Tibial nerve (tissue), 4 donors: ENCODE measurements around the gene REEP2. TPM values are rescaled to one million over a fixed set of nuclear protein-coding genes. Genes with fewer than 3 reads are reported as not detected.
"Not testable (repeated sequence)": the region's sequence is repeated elsewhere in the genome, so short reads cannot be mapped to it uniquely, and the experiment has no call there.

Source experiments
- DNase-seq, 2 donors: peaks; one replicate each; pipeline ENCODE4 v3.0.0-alpha.2; 2019; ENCODE audit warnings: low spot score in 2 of 2
- H3K27ac ChIP-seq, 4 donors: fragments of 200-600 bp; sonication (generic) in 3 of 4; one replicate each; pipeline ENCODE4 v1.5.1; 2017 to 2019; ENCODE audit warnings: mild to moderate bottlenecking in 1 of 4
- H3K27me3 ChIP-seq, 2 donors: fragments of 200-600 bp; sonication (generic) in 1 of 2; one replicate each; pipeline versions ENCODE4 v1.5.1 to v1.6.0; 2017 to 2019
- H3K36me3 ChIP-seq, 3 donors: fragments of 200-600 bp; sonication (generic); one replicate each; pipeline ENCODE4 v1.5.1; 2018 to 2019
- H3K4me1 ChIP-seq, 4 donors: fragments of 200-600 bp; sonication (generic) in 3 of 4; one replicate each; pipeline ENCODE4 v1.5.1; 2017 to 2019
- H3K4me3 ChIP-seq, 4 donors: fragments of 200-600 bp; sonication (generic) in 3 of 4; one replicate each; pipeline ENCODE4 v1.5.1; 2017 to 2019; ENCODE audit warnings: mild to moderate bottlenecking in 1 of 4, moderate library complexity in 1 of 4
- H3K9me3 ChIP-seq, 4 donors: fragments of 200-600 bp; sonication (generic) in 3 of 4; one replicate each; pipeline ENCODE4 v1.5.1; 2017 to 2019
- CTCF ChIP-seq, 5 experiments: fragments of 200-600 bp in 3 of 5; fragments of 450-650 bp in 2 of 5; sonication (generic) in 3 of 5; IDR thresholded peaks; one replicate each; pipeline ENCODE4 v1.5.1; 2016 to 2019; ENCODE audit warnings: antibody characterized with exemption in 5 of 5, mild to moderate bottlenecking in 3 of 5, moderate library complexity in 2 of 5
- EP300 ChIP-seq, 2 donors: sonication (generic); formaldehyde crosslinking; IDR thresholded peaks; one replicate each; pipeline ENCODE4 v1.6.1; 2017; ENCODE audit warnings: antibody characterized with exemption in 2 of 2, mild to moderate bottlenecking in 1 of 2
- POLR2A ChIP-seq, 2 donors: fragments of 450-650 bp; IDR thresholded peaks; one replicate each; pipeline ENCODE4 v1.6.1; 2017; ENCODE audit warnings: antibody characterized with exemption in 2 of 2, mild to moderate bottlenecking in 2 of 2, moderate library complexity in 2 of 2
- WGBS, 2 donors: methylation state at CpG; one replicate each; pipeline ENCODE4 v1.1.5; 2018; 5-methylcytosine and 5-hydroxymethylcytosine counted together
- total RNA-seq, 4 donors: library from RNA; depleted of rRNA; stranded (reverse); fragments of >200 nt; gene quantifications; one replicate each; pipeline ENCODE4 v1.1.0, GENCODE V29; 2016

Gene REEP2, protein sequence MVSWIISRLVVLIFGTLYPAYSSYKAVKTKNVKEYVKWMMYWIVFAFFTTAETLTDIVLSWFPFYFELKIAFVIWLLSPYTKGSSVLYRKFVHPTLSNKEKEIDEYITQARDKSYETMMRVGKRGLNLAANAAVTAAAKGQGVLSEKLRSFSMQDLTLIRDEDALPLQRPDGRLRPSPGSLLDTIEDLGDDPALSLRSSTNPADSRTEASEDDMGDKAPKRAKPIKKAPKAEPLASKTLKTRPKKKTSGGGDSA
- total RNA-seq, result 1 to 10 TPM; 5.7 to 8.1 (median 7.5) TPM

DNA sequence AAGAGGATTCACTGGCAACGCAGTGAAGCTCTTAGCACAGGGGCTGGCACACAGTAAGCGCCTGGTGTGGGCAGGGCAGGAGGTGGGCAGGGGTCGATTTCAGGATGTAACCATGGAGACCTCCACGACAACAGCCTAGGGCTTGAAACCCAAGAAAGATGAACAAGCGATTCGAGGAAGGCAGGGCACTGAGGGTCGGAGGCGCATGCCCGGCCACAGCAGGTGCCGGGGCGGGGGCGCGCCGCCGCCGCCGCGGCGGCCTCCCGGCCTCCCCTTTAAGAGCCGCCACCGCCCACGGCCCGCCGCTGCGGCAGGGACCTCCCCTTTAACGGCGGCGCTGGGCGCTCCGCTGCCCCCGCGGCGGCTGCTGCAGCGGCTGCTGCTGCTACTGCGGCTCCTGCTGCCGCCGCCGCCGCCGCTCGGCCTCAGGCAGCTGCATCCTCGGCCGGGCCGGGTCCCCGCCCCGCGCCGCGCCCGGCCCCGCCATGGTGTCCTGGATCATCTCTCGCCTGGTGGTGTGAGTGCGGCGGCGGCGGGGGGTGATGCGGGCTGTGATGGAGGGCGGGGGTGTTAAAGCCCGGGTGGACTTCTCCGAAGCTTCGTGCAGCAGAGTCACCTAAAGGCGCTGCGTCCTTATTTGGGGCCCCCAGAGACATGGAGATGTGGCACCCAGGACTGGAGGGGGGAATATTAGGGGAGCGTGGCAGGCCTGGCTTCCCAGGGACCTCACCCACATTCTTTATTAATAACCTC, at the start of gene REEP2:
TSS of gene REEP2 (plus strand) at position 334 of the 753 bp plus-strand sequence. CDS start at position 486, 152 bp downstream.
- H3K36me3 ChIP-seq, result peaks cover 0 to 32% (median 0%) of the 10 kb centered on the region in 3 donors
- H3K4me1 ChIP-seq, result peaks cover 0 to 21% (median 8%) of the 10 kb centered on the region in 4 donors
- H3K27ac ChIP-seq, result peak within 1 kb of the TSS in 1 of 4 donors; percentile 63
- TF ChIP-seq CTCF (IDR thresholded peaks at IDR 0.05) (peak in 2 of 5 experiments; percentile 15 to 28), EP300 (IDR thresholded peaks at IDR 0.05) (no peak)
- no peaks in the 10 kb centered on the region for H3K9me3 ChIP-seq
- 0% methylated on average over 29 to 61 of the region's 65 CpGs for WGBS, 2 donors
- no peak for DNase-seq
- H3K27me3 ChIP-seq, result no peaks in the 10 kb centered on the region
- peak within 1 kb of the TSS; percentile 10 to 57 (median 36) for H3K4me3 ChIP-seq

DNA sequence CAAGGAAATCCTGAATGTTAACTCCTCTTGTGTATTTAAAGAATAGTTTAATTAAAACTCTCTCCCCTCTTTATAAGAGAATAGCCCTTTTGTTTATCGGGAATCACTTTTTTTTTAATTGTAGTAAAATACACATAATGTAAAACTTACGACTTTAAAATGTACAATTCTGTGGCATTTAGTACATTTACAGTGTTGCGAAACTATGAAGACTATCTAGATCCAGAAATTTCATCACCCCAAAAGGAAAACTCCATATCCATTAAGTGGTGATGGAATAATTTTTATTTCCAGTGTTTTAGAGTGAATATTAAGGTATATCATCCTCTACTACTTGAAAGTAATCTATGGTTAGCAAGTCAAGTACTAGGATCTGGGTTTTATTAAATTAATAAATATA, 49.5 kb upstream of the REEP2 start:
- Histone ChIP-seq H3K27me3 (no peaks in the 10 kb centered on the region), H3K36me3 (peaks cover 0 to 86% (median 23%) of the 10 kb centered on the region in 3 donors), H3K4me1 (peaks cover 0 to 9% (median 0%) of the 10 kb centered on the region in 4 donors), H3K4me3 (no peak overlapping the region), H3K9me3 (no peaks in the 10 kb centered on the region), H3K27ac (no peak overlapping the region)
- no peak for DNase-seq
- 90 to 92% methylated on average over 3 of the region's 3 CpGs for WGBS, 2 donors
- TF ChIP-seq POLR2A (IDR thresholded peaks at IDR 0.05), result no peak
- no peak for TF ChIP-seq EP300 (IDR thresholded peaks at IDR 0.05)
- TF ChIP-seq CTCF (IDR thresholded peaks at IDR 0.05), result no peak

DNA sequence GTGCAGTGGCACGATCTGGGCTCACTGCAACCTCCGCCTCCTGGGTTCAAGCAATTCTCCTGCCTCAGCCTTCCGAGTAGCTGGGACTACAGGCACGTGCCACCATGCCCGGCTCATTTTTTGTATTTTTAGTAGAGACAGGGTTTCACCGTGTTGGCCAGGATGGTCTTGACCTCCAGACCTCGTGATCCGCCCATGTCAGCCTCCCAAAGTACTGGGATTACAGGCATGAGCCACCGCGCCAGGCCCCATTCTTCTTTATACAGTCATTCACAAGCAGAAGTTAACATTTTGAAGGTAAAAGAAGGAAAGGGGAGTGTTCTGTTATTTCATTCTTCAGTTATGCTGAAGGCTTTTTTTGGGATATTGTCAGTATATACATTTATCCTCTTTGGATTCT, 48.9 kb upstream of the REEP2 start:
- not testable (repeated sequence) for H3K27me3 ChIP-seq, H3K4me1 ChIP-seq, H3K9me3 ChIP-seq, H3K4me3 ChIP-seq, H3K27ac ChIP-seq, DNase-seq
- peaks cover 0 to 86% (median 24%) of the 10 kb centered on the region in 3 donors for H3K36me3 ChIP-seq
- 89 to 92% methylated on average over 10 of the region's 10 CpGs for WGBS, 2 donors

- H3K36me3 ChIP-seq, result peaks cover 2 to 86% (median 23%) of the 10 kb centered on the region in 3 donors
Measured at GRCh38 chr5:138391859-138392386, 46.9 kb upstream of the REEP2 start.

DNA sequence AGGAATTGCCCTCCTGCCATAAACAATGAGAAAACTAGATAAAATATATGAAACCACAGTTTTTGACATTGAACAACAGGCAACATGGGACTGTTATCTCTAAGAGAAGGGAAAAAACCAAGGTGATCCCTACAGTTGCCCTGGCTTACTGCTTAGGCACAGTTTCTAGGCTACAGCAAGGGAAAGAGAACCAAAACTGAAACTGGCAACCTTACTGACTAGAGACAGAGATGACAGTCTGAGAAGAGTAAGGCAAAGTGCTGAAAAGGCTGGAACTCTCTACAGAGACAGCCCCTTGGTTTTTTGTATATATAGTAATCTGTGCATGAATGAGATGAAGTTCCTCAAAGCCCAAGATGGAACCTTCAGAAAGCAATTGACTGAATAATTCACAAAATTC, 36.2 kb upstream of the REEP2 start:
- H3K9me3 ChIP-seq, result no peaks in the 10 kb centered on the region
- H3K27me3 ChIP-seq, result no peaks in the 10 kb centered on the region
- H3K27ac ChIP-seq, result peak overlapping the region in 1 of 4 donors; percentile 15
- no peak for DNase-seq
- peaks cover 0 to 4% (median 0%) of the 10 kb centered on the region in 4 donors for H3K4me1 ChIP-seq
- no peak for TF ChIP-seq EP300 (IDR thresholded peaks at IDR 0.05)
- no peak for TF ChIP-seq CTCF (IDR thresholded peaks at IDR 0.05)
- TF ChIP-seq POLR2A (IDR thresholded peaks at IDR 0.05), result no peak
- peaks cover 3 to 97% (median 5%) of the 10 kb centered on the region in 3 donors for H3K36me3 ChIP-seq
- no peak overlapping the region for H3K4me3 ChIP-seq

More at GRCh38 chr5:138391859-138392386, 46.9 kb upstream of the REEP2 start:
- WGBS, 2 donors, result 46 to 56% methylated on average over 9 of the region's 9 CpGs
- Histone ChIP-seq H3K4me3 (no peak overlapping the region), H3K9me3 (no peaks in the 10 kb centered on the region), H3K4me1 (peaks cover 0 to 9% (median 0%) of the 10 kb centered on the region in 4 donors), H3K27me3 (no peaks in the 10 kb centered on the region), H3K27ac (peak overlapping the region in 1 of 4 donors; percentile 35)
- no peak for TF ChIP-seq EP300 (IDR thresholded peaks at IDR 0.05)
- no peak for TF ChIP-seq CTCF (IDR thresholded peaks at IDR 0.05)
- TF ChIP-seq POLR2A (IDR thresholded peaks at IDR 0.05), result no peak
- no peak for DNase-seq
